Activated naive CD4-positive, alpha-beta T cell treated with anti-CD3 and anti-CD28 coated beads, Interleukin-2, amount 50 U/mL, for 16 hours (primary cell): ENCODE measurements around the gene SPTBN5.
"Not testable (repeated sequence)": the region's sequence is repeated elsewhere in the genome, so short reads cannot be mapped to it uniquely, and the experiment has no call there.

ENCODE experiments used
- DNase-seq: peaks from one replicate; pipeline ENCODE4 v3.0.0-alpha.2; 2020

Gene SPTBN5

GRCh38 chr15:41840673-41841072, 53.2 kb downstream of the SPTBN5 start:
- no peak for DNase-seq

- no peak for DNase-seq
Measured at GRCh38 chr15:41839781-41840491, 53.9 kb downstream of the SPTBN5 start.

- DNase-seq: no peak
Measured at GRCh38 chr15:41838400-41838897, 55.4 kb downstream of the SPTBN5 start, which contains the start of gene PLA2G4B. PLA2G4B (plus strand) TSS chr15:41838847; CDS start chr15:41838914, 67 bp downstream.

GRCh38 chr15:41836713-41837454, 57.0 kb downstream of the SPTBN5 start:
- DNase-seq: no peak

DNA sequence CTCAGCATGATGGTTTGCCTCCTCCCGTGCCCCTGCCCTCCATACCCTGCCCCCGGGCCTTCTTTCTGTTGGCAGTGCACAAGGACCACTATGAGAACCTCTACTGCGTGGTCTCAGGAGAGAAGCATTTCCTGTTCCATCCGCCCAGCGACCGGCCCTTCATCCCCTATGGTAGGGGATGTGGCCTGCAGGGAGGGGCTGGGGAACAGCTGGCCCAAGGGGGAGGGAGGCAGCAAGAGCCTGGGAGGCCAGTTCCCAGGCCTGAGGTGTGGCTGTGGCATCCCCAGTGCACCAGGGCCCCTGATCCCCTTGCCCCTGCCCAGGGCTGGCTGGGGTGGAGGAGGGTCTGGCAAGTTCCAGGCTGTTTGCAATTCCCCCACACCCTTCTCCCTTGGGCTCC, 57.8 kb downstream of the SPTBN5 start:
- DNase-seq: no peak

- no peak for DNase-seq
Measured at GRCh38 chr15:41834096-41834495, 59.8 kb downstream of the SPTBN5 start.

- no peak for DNase-seq
Measured at GRCh38 chr15:41832875-41833274, 61.0 kb downstream of the SPTBN5 start.

DNA sequence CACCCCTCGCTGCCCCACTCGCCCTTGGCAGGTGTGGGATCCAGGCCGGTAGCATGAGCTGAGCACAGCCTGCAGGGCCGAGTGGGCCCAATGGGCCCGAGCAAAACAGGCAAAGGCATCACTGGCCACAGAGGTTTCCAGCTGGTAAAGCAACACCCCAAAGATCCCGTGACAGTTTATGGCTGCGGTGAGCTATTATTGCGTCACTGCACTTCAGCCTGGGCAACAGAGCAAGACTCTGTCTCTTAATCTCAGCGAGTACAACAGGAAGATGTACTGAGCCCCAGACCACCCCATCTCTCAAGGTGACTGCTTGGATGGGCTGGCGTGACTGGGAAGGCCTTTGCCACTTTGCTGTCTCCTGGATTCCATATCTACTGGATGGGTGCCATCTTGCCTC, 61.6 kb downstream of the SPTBN5 start:
- no peak for DNase-seq

GRCh38 chr15:41831291-41831690, 62.6 kb downstream of the SPTBN5 start:
- DNase-seq: not testable (repeated sequence)

DNA sequence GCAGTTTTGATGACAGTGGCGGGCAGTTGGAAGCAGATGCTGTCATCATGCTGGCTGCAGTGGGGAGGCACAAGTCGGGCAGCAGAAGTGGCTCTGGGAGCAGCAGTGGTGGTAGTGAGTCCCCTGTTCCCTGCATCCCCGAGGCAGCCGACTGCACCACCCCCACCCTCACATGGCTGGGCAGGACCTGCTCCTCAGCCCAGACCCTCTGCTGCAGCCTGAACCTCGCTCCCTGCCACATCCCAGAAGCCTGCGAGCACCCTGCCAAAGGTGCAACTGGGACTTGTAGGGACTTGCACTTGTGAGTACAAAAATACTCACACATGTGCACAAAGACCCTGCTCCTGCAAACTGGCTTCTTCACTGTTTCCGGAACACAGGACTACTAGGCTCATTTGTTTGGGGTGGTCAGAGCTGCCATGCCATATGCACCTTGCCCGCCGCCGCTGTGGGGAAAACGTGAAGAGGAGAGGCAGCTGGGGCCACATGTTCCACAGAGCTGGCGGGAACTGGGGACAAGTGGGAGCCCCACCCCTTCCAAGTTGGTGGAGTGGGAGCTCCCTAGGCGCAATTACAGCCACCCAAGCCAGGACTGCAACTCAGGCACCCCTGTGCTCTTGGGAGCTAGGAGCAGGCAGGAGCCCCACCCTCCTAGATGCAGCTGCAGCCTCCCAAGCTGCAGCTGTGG, 63.8 kb downstream of the SPTBN5 start:
- DNase-seq: no peak

DNA sequence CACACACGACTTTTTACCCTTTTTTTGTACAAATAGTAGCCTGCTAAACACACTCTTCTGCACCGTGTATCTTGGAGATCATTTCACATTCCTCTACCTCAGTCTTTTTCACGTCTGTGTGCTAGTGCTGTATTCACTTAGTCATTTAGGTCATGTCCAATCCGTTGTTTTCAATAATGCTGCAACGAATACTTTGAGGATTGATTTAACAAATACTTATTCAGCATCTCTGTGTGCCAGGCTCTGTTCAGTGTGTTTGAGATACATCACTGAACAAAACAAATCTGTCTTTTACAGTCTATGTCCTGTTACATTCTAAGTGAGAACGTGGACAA, 65.1 kb downstream of the SPTBN5 start:
- no peak for DNase-seq

DNA sequence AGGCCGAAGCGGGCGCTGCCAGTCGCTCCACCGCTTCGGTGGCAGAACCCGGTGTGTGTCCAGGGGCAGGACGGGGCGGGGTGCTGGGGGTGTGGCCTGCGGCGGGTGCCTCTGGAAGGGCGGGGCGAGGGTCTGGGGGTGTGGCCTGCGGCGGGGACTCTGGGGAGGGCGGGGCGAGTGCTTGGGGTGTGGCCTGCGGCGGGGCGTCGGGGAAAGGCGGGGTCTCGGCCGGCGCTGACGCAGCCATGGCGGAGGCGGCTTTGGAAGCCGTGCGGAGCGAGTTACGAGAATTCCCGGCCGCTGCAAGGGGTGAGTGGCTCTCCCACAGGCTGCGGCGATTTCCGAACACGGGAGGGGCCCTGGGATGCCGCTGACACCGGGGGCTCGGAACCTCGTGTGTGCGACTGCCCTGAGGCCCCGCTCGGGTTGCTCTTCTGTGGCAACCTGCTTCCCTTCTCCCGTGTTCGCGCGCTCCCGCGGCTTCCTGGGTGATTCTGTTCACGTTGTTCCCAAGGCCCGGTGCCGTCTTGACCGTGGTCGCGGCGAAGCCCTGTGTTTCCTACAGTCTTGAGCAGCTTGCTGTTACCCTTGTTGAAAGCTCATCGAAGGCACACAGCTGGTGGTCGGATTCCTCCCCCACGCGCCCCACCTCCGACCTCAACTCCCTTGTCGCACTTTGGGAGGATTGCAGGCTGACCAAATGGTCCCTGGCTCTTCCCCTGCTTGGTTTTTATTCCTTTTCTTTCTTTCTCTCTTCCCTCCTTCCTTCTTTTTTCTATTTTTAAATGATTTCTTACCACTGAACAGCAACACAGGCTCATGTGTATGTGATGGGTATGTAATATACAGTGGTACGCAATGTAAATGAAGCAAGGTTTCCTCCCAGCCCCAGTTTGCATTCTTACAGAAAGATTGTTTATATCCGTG, 65.7 kb downstream of the SPTBN5 start, which contains the start of gene JMJD7:
Gene JMJD7, plus strand, starts transcription at position 213 of the 927 bp plus-strand sequence. Its CDS starts 33 bp downstream, at position 246.
- peak; percentile 96 for DNase-seq

- peak; percentile 33 for DNase-seq
Measured at GRCh38 chr15:41827290-41827879, 66.5 kb downstream of the SPTBN5 start.

- DNase-seq: no peak
Measured at GRCh38 chr15:41825572-41826535, 68.0 kb downstream of the SPTBN5 start.

- DNase-seq: no peak
Measured at GRCh38 chr15:41825145-41825544, 68.7 kb downstream of the SPTBN5 start.

GRCh38 chr15:41824062-41824745, 69.6 kb downstream of the SPTBN5 start:
- no peak for DNase-seq

- DNase-seq: no peak
Measured at GRCh38 chr15:41823502-41823901, 70.4 kb downstream of the SPTBN5 start.

DNA sequence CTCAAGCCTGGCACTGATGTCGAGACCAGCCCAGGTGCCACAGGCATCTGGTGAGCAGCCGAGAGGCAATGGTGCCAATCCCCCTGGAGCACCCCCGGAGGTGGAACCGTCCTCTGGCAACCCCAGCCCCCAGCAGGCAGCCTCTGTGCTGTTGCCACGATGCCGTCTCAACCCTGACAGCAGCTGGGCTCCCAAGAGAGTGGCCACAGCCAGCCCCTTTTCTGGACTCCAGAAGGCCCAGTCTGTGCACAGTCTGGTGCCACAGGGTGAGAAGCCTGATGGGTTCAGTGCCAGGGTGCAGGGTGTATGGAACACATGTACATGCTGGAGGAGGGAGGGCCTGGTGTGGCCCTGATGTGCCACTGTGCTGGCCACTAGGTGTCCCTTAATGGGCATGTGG, 70.9 kb downstream of the SPTBN5 start:
- no peak for DNase-seq

- no peak for DNase-seq
Measured at GRCh38 chr15:41822471-41822870, 71.4 kb downstream of the SPTBN5 start.

- DNase-seq: no peak
Measured at GRCh38 chr15:41821831-41822230, 72.0 kb downstream of the SPTBN5 start.
